ENCODE results near the gene CCNQ.

CCNQ gene

GRCh38 chrX:153585827-153586226, 13.1 kb downstream of the CCNQ start:
- DNase-seq (ENCODE audit: low spot score), result no peak
- no peak overlapping the region for H3K4me3 ChIP-seq
- H3K27ac ChIP-seq, result no peak overlapping the region
- no peak for TF ChIP-seq CTCF (IDR thresholded peaks at IDR 0.05)

DNA sequence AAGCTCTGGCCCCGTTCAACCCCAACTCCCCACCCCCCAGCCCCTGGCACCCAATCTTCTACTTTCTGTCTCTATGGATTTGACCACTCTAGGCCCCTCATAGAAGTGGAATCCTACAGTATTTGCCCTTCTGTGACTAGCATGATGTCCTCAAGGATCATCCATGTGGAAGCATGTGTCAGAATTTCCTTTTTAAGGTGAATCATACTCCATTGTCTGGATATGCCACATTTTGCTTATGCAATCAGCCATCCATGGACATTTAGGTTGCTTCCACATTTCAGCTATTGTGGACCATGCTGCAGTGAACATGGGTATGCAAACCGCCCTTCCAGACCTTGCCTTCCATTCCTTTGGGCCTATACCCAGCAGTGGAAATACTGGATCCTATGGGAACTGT, 15.5 kb downstream of the CCNQ start:
- TF ChIP-seq CTCF (IDR thresholded peaks at IDR 0.05), result no peak
- H3K27ac ChIP-seq, result no peak overlapping the region
- no peak for DNase-seq (ENCODE audit: low spot score)
- H3K4me3 ChIP-seq, result no peak overlapping the region

- H3K4me3 ChIP-seq, result no peak overlapping the region
- no peak for TF ChIP-seq CTCF (IDR thresholded peaks at IDR 0.05)
- H3K27ac ChIP-seq, result no peak overlapping the region
- DNase-seq (ENCODE audit: low spot score), result no peak
Observed at GRCh38 chrX:153582896-153583295, 16.0 kb downstream of the CCNQ start.

DNA sequence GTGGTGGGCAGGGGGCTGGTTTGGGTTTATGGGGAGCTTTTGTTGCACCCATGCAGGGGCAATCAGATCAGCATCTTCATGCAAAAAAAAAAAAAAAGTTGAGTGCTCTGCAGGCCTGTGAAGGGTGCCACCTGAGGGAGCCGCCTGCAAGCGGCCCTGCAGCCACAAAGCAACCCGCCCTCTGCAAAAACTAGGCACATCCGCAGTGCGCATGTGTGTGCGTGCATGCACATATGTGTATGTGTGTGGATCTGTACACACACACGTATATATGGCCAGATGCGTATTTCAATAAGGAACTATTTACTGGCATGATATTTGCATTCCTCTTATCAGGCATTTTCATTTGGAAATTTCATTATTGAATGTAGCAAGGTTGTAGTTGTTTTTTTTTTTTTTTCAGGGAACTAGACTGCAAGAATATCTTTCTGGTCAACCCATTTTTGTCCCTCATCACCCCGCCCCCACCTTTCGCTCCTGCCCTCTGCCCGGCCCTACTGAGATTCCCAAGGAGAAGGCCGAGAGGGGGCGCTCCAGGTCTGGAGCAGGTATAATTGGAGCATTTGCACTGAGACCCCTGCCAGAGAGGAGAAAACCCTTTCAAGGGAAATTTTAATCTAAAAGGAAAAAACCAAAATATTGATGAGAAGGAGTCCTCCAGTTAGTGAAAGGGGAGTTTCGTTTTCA, 18.1 kb downstream of the CCNQ start:
- DNase-seq (ENCODE audit: low spot score), result no peak
- no peak overlapping the region for H3K4me3 ChIP-seq
- no peak overlapping the region for H3K27ac ChIP-seq
- TF ChIP-seq CTCF (IDR thresholded peaks at IDR 0.05), result no peak

GRCh38 chrX:153578889-153579288, 20.1 kb downstream of the CCNQ start:
- TF ChIP-seq CTCF (IDR thresholded peaks at IDR 0.05), result no peak
- Histone ChIP-seq H3K4me3 (no peak overlapping the region), H3K27ac (no peak overlapping the region)
- DNase-seq (ENCODE audit: low spot score), result no peak

DNA sequence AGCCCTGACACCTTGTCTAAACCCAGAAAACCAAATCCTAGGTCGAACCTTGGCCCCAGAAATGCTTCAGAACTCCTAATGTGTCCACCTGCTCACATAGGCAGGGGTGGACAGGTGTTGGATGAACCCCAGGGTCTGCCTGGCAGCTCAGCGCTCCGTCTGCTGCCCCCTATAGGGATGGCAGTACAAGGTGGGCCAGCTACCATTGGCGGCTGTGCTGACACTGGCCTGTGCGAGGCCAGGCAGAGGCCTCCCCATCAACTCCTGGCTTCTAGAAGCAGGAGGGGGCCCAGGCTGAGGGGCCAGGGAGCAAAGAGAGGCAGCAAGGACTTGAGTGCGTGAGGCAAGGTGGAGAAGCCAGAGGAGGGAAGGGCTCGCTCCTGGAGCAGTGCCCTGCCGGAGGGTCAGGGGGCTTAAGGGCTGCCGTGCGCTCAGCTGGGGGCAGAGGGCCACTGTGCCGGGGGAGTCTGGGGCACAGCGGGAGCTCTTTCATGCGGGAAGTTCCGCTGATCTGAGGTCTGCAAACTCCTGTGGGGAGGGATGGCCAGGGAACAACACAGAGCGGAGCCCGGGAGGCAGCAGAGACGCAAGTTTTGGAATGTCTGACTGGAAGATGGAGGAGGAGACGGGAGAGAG, 20.6 kb downstream of the CCNQ start:
- TF ChIP-seq CTCF (IDR thresholded peaks at IDR 0.05), result no peak
- no peak for DNase-seq (ENCODE audit: low spot score)
- no peak overlapping the region for H3K27ac ChIP-seq
- no peak overlapping the region for H3K4me3 ChIP-seq

DNA sequence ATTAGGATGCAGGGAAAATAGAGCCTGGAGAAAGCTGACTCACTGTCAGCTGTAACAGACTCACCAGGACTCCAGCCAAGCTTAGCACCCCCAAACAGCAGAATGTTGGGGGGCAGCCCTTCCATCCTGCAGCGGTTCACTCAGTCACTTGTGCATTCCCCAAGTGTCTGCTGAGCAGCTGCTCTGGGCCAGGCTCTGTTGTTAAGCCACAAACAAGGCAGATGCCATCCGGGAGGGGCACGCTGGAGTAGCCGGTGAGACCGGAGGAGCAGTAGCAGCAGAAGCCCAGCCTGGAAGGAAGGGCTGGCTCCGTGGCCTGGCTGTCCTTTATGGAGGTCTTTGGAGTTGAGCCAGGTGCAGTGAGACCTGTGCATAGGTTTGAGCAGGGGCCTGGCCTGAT, 22.0 kb downstream of the CCNQ start:
- Histone ChIP-seq H3K4me3 (no peak overlapping the region), H3K27ac (no peak overlapping the region)
- DNase-seq (ENCODE audit: low spot score), result no peak
- TF ChIP-seq CTCF (IDR thresholded peaks at IDR 0.05), result no peak

Measured in coronary artery (tissue), 2 donors.